ENCODE measurements around the gene FAM217B.

Gene FAM217B, protein sequence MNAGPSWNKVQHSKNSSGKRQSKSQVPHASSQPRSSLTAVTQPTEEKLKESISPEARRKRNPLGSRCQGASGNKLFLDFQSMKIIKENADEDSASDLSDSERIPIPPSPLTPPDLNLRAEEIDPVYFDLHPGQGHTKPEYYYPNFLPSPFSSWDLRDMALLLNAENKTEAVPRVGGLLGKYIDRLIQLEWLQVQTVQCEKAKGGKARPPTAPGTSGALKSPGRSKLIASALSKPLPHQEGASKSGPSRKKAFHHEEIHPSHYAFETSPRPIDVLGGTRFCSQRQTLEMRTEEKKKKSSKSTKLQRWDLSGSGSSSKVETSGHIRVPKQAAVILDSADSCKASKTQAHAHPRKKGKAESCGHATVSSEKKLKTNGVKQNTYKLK

DNA sequence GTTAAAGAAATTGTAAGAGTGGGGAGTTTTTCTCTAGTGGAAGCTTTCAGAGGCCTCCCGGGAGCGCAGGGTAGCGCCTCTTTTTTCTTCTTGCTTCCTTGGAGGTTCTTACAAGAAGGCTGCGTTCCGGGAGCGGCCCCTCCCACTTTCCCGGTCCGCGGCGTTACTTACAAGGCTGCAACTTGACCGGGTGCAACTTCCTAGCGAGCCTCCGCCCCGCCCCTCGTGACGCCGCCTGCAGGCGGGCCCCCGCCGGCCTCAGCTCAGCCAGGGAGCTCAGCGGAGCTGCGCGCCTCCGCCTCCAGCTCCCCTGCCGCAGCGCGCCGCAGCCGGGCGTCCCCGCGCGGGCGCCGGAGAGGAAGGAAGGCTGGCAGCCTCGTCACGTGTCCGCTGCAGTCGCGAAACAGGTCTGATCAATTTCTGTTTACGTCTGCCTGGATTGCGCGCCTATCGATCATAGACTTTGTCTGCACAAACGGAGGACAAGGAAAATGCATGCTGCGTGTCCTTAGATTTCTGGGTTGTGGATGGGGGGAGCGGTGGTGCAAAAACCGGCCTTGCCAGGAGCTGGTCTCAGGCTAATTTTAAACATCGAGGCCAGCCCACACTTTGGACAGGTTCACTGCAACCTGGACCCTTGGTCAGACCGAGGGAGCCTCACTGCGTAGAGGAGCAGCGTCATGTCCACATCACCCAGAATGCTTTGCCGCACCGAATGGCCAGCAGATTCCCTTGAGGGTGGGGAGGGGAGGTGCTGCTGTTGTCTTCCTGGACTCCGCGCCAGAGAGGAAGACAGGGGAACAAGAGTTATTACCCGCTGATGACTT is at the start of gene FAM217B, which contains the start of gene PPP1R3D:
Gene FAM217B, plus strand, starts transcription at position 261 of the 827 bp plus-strand sequence. CDS start 3,555 bp downstream, outside the sequence.
Gene PPP1R3D, minus strand, starts transcription at position 177 of the 827 bp plus-strand sequence. CDS start 374 bp downstream, outside the sequence.
- DNase-seq, result peak; percentile 73

DNA sequence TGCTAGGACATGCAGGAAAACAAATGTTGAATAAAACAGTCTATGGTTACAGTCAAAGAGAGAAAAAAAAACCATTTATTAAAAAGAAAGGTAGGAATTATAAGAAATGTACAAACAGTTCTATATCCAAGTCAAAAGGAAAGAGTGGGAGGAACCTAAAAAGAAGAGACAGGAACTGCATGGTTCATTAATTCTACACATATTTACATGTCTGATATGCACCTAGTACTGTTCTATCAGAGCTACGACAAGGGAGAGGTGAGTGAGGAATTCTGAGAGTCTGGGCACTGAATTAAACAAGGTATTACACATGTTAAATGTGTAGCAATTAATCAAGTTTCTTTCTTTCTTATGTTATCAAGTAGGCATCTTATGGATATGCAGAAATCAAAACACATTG is 48.6 kb upstream of the FAM217B start:
- DNase-seq, result no peak

DNA sequence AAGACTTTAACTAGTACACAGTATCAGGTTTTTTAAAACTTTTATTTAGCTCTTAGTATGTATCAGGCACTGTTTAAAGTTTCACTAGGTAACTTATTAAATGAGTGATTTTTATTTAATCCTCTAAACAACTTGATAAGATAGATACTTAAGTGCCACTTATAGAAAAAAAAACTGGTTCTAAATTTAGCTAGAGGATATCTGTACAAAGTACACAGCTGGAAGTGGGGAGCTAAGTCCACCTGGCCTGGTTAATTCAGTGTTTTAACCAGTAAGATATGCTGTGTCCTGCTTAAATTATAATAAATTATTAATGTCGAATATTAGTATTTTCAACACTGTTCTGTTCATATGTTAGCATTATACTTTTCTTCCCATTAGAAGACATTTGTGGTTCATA is 44.3 kb upstream of the FAM217B start:
- DNase-seq, result no peak

DNA sequence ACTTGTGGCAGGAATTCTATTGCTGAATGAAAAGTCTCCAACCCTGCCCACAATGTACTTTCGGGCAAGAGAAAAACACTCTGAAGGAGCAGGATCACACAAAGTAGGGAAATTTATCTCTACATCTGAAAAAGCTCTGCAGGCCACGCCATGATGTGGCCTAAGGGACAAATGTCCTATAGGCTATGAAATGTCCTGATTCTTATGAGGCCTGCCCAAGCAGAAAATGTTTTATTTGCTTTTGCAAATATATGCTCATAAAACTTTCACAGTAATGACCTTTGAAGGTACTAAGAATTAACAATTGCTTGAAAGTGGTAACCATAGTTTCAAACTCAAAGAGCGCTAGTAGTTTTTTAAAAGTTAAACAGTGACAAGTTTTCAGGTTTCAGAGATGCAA is 37.7 kb upstream of the FAM217B start:
- DNase-seq, result no peak

DNA sequence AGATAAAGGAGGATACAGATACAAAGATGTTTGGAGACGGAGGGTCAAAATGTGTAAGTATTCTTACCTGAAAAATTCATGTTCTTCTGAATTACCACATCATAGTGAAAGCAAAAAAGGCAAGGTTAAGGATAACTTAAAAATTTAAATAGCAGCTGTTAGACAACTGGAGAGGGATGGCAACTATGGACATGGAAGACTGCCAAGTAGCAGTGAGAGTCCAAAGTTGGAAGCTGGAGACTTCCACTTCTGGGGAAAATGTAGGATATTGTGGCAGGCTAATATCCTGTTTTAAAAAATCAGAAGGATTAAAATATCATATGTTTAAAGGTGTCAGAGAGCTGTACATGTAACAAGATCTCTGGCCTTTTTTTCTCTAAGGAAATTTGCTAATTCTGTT is 36.6 kb upstream of the FAM217B start:
- no peak for DNase-seq

DNA sequence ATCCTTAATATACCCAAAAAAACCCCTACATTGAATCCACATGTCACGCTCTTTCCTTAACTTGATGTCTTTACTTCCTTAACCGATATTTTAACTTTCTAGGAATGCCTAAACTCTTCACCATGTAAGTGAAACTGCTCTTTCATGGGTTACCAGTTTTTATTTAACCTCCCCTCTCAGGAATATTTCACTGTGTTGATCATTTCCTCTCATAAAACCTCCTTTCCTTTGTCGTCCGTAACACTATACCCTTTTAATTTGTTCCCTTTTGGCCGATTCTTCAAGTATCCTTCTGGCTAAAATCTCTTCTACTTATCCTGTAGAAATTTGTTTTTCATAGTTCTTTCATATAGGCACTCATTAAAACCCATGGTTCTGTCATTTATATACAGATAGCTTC is 31.3 kb upstream of the FAM217B start:
- no peak for DNase-seq

DNA sequence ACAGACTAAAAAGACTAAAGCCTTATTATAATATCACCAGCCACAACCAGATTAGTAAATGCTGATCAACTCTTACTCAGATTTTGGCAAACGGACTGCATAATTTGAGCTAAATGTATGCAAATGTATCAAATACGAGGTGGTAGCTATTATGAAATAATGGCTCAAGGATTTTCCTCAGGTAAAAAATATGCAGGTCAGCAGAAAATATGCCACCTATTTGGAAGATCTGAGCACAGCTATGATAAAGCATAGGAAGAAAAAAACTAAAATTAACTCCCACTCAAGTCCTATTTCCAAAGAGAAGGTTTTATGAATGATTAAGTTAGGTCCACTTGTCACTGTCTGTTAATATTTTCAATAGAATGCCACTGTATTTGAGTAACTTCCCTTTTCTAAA is 29.1 kb upstream of the FAM217B start:
- no peak for DNase-seq

DNA sequence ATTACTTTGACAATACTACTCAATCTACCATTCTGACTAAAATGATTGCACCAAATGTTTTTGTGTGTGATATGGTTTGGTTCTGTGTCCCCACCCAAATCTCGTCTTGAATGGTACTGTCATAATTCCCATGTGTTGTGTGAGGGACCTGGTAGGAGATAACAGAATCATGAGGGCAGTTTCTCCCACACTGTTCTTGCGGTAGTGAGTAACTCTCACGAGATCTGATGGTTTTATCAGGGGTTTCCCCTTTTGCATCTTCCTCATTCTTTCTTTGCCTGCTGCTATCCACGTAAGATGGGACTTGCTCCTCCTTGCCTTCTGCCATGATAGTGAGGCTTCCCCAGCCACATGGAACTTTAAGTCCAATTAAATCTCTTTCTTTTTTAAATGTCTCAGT is 27.6 kb upstream of the FAM217B start:
- no peak for DNase-seq

DNA sequence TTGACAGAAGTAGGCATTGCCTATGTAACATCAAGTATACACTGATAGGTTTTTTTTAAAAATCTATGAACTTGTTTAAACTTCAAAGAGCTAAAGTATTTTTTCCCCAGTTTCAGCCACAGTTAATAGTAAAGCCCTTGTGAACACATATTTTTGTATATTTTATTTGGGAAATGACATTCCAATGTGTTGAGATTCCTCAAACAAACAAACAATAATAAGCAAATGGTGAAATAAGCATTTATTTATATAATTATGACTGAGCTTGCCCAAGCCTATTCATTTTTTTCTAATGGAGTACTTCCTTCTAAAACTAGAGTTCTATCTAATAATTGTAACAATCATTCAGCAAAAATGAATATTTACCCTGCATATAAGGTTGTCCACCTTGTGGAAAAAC is 19.2 kb upstream of the FAM217B start:
- DNase-seq, result no peak

DNA sequence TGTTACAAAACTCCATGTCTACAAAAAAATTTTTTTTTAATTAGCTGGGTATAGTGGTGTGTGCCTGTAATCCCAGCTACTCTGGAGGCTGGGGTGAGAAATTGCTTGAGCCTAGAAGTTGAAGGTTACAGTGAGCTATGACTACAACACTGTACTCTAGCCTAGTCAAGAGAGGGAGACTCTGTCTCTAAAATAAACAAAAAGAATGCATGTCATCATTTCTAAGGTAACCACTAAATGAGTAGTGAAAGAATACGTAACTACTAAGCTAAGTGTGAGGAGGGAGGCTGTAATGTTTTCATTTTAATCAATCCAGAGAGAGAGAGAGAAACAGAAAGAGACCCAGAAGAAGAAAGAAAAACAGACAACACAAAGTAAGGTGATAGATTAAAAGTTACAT is 16.7 kb upstream of the FAM217B start:
- DNase-seq, result no peak

DNA sequence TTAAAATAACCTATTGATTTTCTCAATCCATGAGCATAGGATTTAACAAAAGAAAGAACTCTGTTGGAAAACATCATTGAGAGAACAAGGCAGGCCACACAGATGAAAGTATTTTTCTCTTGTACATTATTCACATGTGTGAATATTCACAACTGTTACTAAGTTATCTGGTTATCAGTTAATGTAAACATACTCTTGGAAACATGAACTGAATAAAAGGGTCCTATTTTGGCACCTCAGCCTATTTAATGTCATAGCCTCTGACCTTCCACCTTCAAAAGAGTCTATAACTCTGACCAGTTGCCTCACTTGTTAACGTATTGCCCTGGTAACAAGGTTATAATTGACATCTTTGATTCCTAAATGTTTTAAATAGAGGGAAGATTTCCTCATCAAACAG is 14.8 kb upstream of the FAM217B start:
- no peak for DNase-seq

DNA sequence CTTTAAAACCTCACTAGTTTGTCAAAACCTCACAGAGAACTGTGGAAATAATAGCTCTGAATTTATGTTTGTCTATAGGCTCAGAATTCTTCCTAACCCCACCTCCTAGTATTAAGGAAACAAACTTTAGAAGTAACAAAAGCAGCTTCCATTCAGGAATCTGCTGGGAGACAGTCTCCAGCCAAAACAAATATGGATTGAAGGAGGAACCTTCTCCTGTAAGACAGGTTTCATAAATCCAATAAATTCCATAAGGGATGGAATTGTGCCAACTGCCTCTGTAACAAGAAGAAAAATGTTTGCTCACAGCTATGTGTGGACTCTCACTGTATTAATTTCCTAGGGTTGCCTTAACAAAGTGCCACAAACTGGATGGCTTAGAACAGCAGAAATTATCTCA is 14.3 kb upstream of the FAM217B start:
- peak; percentile 34 for DNase-seq

DNA sequence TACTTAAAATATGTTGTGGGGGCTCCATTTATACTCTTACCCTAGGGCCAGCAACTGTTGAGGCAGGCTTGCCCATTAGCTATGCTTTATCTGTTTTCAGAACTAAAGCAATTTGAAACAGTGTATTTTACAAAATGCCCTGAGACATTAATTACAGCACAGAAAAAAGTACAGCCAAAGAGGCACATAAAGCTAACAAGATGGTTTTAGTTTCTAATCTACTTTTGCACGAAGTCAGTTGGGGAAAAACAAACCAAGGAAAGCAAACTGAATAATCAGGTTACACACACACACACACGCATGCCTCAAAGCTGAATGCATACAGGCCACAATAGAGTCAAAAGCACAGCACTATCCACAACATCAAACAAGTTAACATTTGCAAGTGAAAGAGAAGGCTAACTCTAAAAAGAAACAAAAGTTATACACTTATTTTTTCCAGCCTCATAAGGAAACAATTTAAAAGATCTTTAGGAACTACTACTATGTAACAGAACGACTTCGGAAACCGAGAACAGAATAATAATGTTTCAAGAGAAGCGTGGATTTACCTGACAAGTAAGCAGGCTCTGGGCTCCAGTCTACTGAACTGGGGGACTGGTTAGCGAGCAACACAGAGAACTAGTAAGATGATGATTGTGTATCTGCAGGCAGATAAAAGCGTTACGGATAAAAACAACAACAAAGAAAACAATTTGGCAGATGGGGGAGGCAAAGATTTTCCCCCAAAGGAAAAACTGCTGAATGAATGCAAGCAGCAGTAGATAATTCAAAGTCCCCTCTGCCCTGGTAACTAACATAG is 8.5 kb upstream of the FAM217B start:
- DNase-seq, result no peak

DNA sequence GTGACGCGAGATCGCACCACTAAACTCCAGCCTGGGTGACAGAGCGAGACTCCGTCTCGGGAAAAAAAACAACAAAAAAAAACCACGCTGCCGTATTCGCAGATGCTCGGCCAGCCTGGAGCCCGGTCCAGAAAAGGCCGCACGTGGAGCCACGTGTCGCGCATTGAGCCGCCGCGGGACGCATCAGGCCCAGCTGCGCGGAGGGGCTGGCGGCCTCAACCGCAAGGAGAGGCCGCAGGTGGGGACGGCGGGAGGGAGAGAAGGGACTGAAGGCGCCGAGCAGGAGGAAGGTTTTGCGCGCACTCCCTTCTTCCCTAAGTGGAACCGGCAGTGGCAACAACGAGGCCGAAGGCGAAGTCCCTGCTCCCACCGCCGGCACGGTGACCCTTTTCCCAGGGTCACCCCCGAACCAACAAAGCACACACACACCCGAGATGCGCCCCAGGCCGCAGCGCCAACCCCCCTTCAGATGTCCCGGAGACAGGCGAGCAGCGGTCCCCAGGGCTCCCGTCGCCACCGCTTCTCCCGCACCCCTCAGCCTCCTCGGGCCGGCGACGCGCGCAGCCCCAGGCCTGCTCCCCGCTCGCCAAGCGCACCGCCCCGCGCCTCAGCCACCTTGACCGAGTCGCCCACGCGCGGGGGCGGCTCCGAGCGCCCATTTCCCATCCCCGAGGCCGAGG is 7.4 kb upstream of the FAM217B start:
- no peak for DNase-seq

DNA sequence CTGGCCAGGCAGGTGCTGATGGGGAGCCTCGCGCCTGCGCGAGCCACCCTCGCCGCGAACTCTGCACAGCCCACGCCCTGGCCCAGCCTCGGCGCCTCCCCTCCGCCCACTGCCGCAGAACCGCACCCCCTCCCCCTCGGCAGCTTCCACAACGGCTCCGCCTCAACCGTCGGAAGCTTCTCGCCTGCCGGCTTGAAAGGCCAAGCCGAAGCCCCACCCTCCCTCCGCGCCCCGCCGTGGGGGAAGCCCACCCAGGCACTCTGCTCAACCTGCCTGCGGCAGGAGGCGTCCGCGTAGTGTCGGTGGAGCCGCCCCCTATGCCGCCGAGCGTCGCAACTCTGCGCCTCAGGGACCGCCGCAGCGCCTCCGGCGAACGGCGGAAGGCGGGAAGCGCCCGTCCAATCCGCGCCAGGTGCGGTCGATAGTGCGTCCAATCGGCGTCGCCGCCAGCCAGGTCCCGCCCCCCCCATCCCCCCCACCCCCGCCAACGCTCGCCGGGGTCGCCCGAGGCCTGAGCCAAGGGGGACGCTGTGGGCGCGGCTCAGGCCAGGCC is 6.8 kb upstream of the FAM217B start, which contains the start of gene SYCP2:
Gene SYCP2, minus strand, starts transcription at position 342 of the 553 bp plus-strand sequence. CDS start 11,224 bp downstream, outside the sequence.
- no peak for DNase-seq

DNA sequence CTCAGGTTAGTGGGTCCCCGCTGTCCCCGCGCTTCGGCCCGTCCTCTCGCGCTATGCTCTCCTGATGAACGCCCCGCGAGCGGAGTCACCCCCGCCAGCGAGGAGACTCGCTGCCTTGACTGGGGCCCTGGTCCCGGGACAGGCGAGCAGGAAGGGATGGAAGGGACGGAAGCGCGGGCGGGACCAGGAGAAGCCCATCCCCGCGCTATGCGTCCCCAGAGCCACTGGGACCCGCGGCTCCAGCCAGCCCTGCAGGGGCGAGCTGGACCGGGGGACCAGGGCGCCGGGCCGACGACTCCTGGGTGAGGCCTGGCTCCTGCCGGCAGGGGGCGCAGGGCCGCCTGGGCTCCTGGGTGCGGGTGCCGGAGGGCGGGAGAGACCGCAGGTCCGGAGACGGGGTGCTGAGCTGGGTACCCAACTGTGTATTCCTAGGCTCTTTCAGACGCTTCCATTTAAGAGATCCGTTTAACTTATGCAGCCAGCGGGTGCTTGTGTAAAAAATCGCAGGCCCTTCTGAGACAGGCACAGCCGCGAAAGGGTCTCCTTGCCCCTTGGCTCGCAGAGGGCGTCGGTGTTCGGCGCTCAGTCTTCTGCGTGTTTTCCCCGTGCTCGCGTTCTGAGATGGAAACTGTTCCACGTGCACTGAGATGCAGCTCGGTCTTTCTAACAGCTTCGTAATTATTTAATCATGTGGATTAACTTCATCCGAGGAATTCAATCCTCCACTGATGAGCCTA is 6.2 kb upstream of the FAM217B start:
- DNase-seq, result peak; percentile 26

DNA sequence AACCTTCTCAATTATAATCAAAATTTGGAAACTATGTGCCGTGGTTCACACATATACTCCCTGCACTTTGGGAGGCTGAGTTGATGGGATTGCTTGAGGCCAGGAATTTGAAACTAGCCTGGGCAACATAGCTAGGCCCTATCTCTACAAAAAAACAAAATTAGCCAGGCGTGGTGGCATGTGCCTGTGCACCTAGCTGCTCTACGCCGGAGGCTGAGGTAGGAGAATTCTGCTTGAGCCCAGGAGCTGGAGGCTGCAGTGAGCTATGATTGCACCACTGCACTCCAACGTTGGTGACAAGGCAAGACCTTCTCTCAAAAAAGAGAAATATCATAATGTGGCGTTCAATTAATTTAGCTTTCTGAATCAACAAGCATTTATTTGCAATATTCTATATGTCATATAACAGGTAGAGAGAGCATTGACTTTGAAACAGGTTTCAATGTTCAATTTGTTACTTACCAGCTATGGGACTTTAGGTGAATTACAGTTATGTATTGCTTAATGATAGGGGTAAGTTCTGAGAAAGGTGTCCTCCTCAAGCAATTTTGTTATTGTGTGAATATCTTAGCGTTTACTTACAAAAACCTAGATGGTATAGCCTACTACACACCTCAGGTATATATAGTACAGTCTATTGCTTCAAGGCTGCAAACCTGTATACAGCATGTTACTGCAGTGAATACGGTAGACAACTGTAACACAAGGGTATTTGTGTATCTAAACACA is 4.6 kb upstream of the FAM217B start:
- DNase-seq, result no peak

DNA sequence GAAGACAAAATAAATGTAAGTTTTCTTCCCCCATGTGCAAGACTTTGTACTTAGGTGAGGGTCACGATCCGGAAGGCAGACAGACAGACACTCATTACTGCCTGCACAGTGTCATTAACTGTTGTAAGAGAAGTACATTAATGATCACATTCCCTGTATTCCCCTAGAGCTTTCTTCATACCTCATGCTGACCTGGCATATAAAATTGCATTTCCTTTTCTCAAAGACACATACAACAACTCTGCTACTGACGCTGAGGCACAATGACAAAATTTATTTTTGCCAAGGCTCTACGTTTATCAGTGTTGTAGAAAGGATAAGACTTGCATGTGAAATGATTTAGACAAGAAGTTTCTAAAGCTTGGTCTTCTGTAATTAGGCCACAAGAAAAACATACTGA is 3.8 kb upstream of the FAM217B start:
- DNase-seq, result no peak

DNA sequence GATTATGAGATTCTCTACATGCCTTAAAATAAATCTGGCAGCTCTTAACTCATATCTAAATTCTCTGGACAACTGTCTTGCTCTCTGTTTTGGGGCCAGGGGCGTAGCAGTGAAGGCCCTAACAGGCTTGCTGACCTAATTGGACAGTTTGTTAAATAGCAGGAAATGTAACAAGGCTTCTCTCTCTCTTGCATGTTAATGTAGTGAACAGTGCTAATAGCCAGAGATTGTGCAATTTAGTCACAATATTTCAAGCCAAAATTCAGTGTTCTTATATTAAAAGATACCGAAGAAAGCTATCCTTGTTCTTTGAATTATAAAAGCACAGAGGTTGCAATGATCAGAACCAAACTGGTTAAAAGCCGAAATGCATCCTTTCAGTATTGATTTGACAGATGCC is 3.0 kb upstream of the FAM217B start:
- no peak for DNase-seq

DNA sequence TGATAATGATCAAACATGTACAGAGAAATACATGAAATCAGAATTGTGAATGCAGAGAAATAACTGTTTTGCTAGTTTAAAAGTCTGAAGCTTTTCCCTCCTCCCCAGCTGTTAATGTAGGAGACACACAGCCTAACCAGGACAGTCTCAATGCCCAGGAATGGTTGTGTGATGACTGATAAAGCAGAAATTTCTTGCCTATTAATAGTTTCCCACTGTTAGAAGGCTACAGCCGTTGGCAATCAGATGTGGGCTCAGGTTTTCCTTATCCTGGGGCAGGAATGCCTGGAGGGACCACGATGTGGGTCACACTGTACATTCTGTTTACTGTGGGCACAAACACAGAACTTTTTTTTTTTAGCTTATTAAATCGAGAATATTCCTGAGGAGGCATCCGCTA is 2.0 kb upstream of the FAM217B start:
- DNase-seq, result no peak

DNA sequence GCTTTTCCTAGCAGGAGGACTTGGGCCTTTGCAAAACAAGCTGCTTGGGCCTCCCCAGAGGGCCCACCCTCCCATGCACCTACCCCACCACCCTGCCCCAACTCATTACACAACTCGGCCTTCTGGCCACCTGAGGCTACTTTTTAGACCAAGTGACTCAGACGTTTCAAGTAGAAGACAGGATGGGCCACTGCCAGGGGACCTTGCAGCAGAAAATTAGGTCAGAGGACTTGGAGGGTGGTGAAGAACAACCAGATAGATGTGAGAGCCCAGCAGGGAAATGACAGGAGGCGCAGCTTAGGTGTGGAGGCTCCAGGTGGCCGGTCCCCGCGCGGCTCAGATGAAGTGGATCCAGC is 1.5 kb upstream of the FAM217B start:
- DNase-seq, result no peak
